WTC11 (cell line): Measurements from ENCODE around the gene ZFAND3. TPM values are rescaled to one million over a fixed set of nuclear protein-coding genes. Genes with fewer than 3 reads are reported as not detected.
A peak's percentile ranks its signal among the peaks of the same experiment; 100 is the strongest.

Experiments
- ATAC-seq: fragments of 200-7000 bp; cut with Tn5 transposase; 2 replicates; pipeline ENCODE4 v1.10.0; 2021; ENCODE audit warnings: mild to moderate bottlenecking, moderate library complexity
- CTCF ChIA-PET: fragments of 300-600 bp; sonication (Branson Sonifier 250); formaldehyde crosslinking; loops from one replicate; lab custom pipeline; 2021; ENCODE audit warnings: antibody characterized with exemption; lab: Charles Lee
- POLR2A ChIA-PET: fragments of 350-600 bp; sonication (Branson Sonifier 250); formaldehyde crosslinking; loops from one replicate; lab custom pipeline; 2021; ENCODE audit warnings: antibody characterized with exemption; lab: Charles Lee
- DNase-seq: peaks from one replicate; pipeline ENCODE4 v3.0.0; 2021; ENCODE audit warnings: low spot score
- H3K27ac Mint-ChIP-seq: 2 replicates; pipeline ENCODE4 v1.8.0; 2021; ENCODE audit warnings: mixed read lengths
- H3K27me3 Mint-ChIP-seq: 2 replicates; pipeline ENCODE4 v1.8.0; 2021; ENCODE audit warnings: low read depth, mild to moderate bottlenecking, moderate library complexity, mixed read lengths
- H3K36me3 Mint-ChIP-seq: 2 replicates; pipeline ENCODE4 v1.8.0; 2021; ENCODE audit warnings: mixed read lengths
- H3K4me1 Mint-ChIP-seq: 2 replicates; pipeline ENCODE4 v1.8.0; 2022; ENCODE audit warnings: mixed read lengths
- H3K4me3 Mint-ChIP-seq: 2 replicates; pipeline ENCODE4 v1.8.0; 2021; ENCODE audit warnings: mild to moderate bottlenecking, moderate library complexity, mixed read lengths
- H3K9me3 Mint-ChIP-seq: 2 replicates; pipeline ENCODE4 v1.8.0; 2021; ENCODE audit warnings: mixed read lengths
- CREB1 ChIP-seq: sonication (generic); formaldehyde crosslinking; IDR thresholded peaks from 2 replicates; pipeline ENCODE4 v1.8.0; 2023; ENCODE audit warnings: mild to moderate bottlenecking, missing genetic modification reagents
- IRF2 ChIP-seq: sonication (generic); formaldehyde crosslinking; IDR thresholded peaks from 2 replicates; pipeline ENCODE4 v1.8.0; 2022; ENCODE audit warnings: low read depth, missing genetic modification reagents, borderline replicate concordance
- JUN ChIP-seq: sonication (generic); formaldehyde crosslinking; IDR thresholded peaks from 2 replicates; pipeline ENCODE4 v1.8.0; 2023; ENCODE audit warnings: mild to moderate bottlenecking, missing genetic modification reagents
- RELA ChIP-seq: sonication (generic); formaldehyde crosslinking; IDR thresholded peaks from 2 replicates; pipeline ENCODE4 v1.8.1; 2022; ENCODE audit warnings: missing genetic modification reagents, mild to moderate bottlenecking, borderline replicate concordance
- ZNF232 ChIP-seq: sonication (generic); formaldehyde crosslinking; IDR thresholded peaks from 2 replicates; pipeline ENCODE4 v1.8.0; 2022; ENCODE audit warnings: mild to moderate bottlenecking, missing genetic modification reagents
- total RNA-seq: library from RNA; stranded (reverse); gene quantifications from 3 replicates; pipeline ENCODE4 v1.2.3, GENCODE V29; 2021
- TF ChIP-seq, protein P1 (sequence below): sonication (generic); formaldehyde crosslinking; conservative IDR thresholded peaks from 2 replicates; pipeline ENCODE4 v1.8.1; 2023; ENCODE audit warnings: mild to moderate bottlenecking, low read depth, missing genetic modification reagents, moderate library complexity
- TF ChIP-seq, protein P2 (sequence below): sonication (generic); formaldehyde crosslinking; IDR thresholded peaks from 2 replicates; pipeline ENCODE4 v1.8.1; 2023; ENCODE audit warnings: mild to moderate bottlenecking, missing genetic modification reagents, moderate library complexity
- TF ChIP-seq, protein P3 (sequence below): sonication (generic); formaldehyde crosslinking; IDR thresholded peaks from 2 replicates; pipeline ENCODE4 v1.8.1; 2023; ENCODE audit warnings: mild to moderate bottlenecking, missing genetic modification reagents
- TF ChIP-seq, protein P4 (sequence below): sonication (generic); formaldehyde crosslinking; conservative IDR thresholded peaks from 2 replicates; pipeline ENCODE4 v1.8.1; 2022; ENCODE audit warnings: mild to moderate bottlenecking, missing genetic modification reagents
- TF ChIP-seq, protein P5 (sequence below): sonication (generic); formaldehyde crosslinking; IDR thresholded peaks from 2 replicates; pipeline ENCODE4 v1.8.0; 2023; ENCODE audit warnings: missing genetic modification reagents, mild to moderate bottlenecking, borderline replicate concordance

Gene ZFAND3
- total RNA-seq, 1 experiment from 2014 or later = 50.3 TPM

DNA sequence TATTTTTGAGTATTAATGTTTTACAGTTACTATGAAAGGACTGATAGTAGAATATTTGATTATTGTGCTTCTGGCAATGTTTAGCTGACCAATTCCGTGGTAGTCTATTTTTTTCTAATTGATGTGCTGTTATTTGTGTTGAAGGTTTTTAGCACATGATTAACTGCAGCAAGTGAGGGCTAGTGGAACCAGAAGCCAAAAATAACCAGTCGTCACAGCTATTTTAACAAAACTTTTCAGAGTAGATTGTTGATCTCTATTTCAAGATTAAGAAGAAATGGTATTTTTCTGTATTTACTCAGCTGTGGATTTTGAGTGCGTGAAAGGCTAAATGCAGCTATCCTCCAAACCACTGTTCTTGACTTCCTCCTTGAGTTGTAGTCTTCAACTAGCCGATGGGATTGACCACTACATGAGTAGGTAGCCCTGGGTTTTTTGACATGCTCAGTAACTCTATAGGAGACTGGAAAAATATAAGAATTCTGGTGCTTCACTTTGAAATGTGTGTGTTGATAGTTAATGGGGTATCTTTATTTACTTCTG, 258.0 kb downstream of the ZFAND3 start:
- CTCF ChIA-PET = interaction anchor here (0.6 kb wide), 1 partner anchor 28 kb away, joined by 3 read pairs; no protein-coding TSS in a partner anchor
- H3K27ac Mint-ChIP-seq = no peak overlapping the region
- H3K4me1 Mint-ChIP-seq = peaks cover 34% of the 10 kb centered on the region
- POLR2A ChIA-PET = no interaction called here
- TF ChIP-seq, protein P1, sequence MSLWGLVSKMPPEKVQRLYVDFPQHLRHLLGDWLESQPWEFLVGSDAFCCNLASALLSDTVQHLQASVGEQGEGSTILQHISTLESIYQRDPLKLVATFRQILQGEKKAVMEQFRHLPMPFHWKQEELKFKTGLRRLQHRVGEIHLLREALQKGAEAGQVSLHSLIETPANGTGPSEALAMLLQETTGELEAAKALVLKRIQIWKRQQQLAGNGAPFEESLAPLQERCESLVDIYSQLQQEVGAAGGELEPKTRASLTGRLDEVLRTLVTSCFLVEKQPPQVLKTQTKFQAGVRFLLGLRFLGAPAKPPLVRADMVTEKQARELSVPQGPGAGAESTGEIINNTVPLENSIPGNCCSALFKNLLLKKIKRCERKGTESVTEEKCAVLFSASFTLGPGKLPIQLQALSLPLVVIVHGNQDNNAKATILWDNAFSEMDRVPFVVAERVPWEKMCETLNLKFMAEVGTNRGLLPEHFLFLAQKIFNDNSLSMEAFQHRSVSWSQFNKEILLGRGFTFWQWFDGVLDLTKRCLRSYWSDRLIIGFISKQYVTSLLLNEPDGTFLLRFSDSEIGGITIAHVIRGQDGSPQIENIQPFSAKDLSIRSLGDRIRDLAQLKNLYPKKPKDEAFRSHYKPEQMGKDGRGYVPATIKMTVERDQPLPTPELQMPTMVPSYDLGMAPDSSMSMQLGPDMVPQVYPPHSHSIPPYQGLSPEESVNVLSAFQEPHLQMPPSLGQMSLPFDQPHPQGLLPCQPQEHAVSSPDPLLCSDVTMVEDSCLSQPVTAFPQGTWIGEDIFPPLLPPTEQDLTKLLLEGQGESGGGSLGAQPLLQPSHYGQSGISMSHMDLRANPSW = no peak
- TF ChIP-seq, all 79 proteins: peak for 0
- no peak for ATAC-seq
- H3K9me3 Mint-ChIP-seq = 0 out of 2 replicates have a peak, but pooled peaks cover 5% of the 10 kb centered on the region
- no peaks in the 10 kb centered on the region for H3K27me3 Mint-ChIP-seq
- H3K36me3 Mint-ChIP-seq = no peaks in the 10 kb centered on the region
- DNase-seq = no peak
- H3K4me3 Mint-ChIP-seq = no peak overlapping the region

DNA sequence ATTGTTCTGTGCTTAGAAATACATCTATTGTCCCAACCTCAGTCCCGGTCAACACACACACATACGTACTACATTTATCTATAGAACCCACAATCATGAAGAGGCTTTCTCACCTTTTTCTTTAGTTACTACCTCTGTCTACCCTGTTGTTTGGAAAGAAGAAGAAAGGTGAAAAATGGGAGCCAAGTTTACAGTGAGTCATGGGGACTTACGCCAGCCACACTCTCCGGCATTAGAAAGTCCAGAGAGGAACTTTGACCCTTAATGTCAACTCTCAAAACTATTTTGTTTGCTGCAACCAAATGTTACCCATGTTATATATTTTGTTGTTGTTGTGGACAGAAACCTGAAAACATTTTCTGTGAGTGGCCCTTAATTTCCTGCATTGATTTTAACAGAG, 259.1 kb downstream of the ZFAND3 start:
- ATAC-seq = no peak
- H3K4me1 Mint-ChIP-seq = peaks cover 34% of the 10 kb centered on the region
- CTCF ChIA-PET = no interaction called here
- H3K9me3 Mint-ChIP-seq = 0 out of 2 replicates have a peak, but pooled peaks cover 5% of the 10 kb centered on the region
- H3K27me3 Mint-ChIP-seq = no peaks in the 10 kb centered on the region
- H3K27ac Mint-ChIP-seq = 0 out of 2 replicates have a peak overlapping the region, but pooled peaks have one; percentile 1
- TF ChIP-seq RELA (CRISPR knock-in tag) = no peak
- TF ChIP-seq, protein P2, sequence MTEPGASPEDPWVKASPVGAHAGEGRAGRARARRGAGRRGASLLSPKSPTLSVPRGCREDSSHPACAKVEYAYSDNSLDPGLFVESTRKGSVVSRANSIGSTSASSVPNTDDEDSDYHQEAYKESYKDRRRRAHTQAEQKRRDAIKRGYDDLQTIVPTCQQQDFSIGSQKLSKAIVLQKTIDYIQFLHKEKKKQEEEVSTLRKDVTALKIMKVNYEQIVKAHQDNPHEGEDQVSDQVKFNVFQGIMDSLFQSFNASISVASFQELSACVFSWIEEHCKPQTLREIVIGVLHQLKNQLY (CRISPR knock-in tag) = no peak
- TF ChIP-seq, protein P3, sequence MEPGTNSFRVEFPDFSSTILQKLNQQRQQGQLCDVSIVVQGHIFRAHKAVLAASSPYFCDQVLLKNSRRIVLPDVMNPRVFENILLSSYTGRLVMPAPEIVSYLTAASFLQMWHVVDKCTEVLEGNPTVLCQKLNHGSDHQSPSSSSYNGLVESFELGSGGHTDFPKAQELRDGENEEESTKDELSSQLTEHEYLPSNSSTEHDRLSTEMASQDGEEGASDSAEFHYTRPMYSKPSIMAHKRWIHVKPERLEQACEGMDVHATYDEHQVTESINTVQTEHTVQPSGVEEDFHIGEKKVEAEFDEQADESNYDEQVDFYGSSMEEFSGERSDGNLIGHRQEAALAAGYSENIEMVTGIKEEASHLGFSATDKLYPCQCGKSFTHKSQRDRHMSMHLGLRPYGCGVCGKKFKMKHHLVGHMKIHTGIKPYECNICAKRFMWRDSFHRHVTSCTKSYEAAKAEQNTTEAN = no peak
- POLR2A ChIA-PET = no interaction called here
- no peak for DNase-seq
- H3K36me3 Mint-ChIP-seq = no peaks in the 10 kb centered on the region
- no peak overlapping the region for H3K4me3 Mint-ChIP-seq

DNA sequence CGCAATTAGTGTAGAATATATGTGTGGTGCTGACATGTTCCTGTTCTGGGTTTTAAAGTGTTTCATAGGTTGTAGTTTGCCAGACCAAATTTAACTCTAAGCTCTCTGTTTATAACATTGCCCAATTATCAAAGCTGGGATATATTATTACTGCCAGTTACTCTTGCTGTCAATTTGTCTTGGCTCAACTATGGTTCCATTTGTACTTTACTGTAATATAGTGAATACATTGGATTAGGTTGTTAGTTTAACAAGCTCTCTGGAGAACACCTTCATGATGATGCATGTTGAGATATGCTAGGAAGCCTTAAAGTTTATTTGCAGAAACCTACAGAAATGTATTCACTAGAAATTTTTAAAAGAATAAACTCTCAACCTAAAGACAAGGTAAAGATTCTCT, 259.6 kb downstream of the ZFAND3 start:
- no peak overlapping the region for H3K27ac Mint-ChIP-seq
- ChIA-PET POLR2A (no interaction called here), CTCF (no interaction called here)
- ATAC-seq (no peak), DNase-seq (no peak)
- no peaks in the 10 kb centered on the region for H3K36me3 Mint-ChIP-seq
- H3K9me3 Mint-ChIP-seq = 0 out of 2 replicates have a peak, but pooled peaks cover 5% of the 10 kb centered on the region
- TF ChIP-seq, protein P3 = no peak
- TF ChIP-seq, protein P4, sequence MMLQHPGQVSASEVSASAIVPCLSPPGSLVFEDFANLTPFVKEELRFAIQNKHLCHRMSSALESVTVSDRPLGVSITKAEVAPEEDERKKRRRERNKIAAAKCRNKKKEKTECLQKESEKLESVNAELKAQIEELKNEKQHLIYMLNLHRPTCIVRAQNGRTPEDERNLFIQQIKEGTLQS = no peak
- TF ChIP-seq CREB1 (CRISPR knock-in tag) = no peak
- no peak for TF ChIP-seq JUN (CRISPR knock-in tag)
- TF ChIP-seq, protein P5, sequence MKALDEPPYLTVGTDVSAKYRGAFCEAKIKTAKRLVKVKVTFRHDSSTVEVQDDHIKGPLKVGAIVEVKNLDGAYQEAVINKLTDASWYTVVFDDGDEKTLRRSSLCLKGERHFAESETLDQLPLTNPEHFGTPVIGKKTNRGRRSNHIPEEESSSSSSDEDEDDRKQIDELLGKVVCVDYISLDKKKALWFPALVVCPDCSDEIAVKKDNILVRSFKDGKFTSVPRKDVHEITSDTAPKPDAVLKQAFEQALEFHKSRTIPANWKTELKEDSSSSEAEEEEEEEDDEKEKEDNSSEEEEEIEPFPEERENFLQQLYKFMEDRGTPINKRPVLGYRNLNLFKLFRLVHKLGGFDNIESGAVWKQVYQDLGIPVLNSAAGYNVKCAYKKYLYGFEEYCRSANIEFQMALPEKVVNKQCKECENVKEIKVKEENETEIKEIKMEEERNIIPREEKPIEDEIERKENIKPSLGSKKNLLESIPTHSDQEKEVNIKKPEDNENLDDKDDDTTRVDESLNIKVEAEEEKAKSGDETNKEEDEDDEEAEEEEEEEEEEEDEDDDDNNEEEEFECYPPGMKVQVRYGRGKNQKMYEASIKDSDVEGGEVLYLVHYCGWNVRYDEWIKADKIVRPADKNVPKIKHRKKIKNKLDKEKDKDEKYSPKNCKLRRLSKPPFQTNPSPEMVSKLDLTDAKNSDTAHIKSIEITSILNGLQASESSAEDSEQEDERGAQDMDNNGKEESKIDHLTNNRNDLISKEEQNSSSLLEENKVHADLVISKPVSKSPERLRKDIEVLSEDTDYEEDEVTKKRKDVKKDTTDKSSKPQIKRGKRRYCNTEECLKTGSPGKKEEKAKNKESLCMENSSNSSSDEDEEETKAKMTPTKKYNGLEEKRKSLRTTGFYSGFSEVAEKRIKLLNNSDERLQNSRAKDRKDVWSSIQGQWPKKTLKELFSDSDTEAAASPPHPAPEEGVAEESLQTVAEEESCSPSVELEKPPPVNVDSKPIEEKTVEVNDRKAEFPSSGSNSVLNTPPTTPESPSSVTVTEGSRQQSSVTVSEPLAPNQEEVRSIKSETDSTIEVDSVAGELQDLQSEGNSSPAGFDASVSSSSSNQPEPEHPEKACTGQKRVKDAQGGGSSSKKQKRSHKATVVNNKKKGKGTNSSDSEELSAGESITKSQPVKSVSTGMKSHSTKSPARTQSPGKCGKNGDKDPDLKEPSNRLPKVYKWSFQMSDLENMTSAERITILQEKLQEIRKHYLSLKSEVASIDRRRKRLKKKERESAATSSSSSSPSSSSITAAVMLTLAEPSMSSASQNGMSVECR (CRISPR knock-in tag) = no peak
- TF ChIP-seq IRF2 (CRISPR knock-in tag) = no peak
- TF ChIP-seq ZNF232 (CRISPR knock-in tag) = no peak
- H3K27me3 Mint-ChIP-seq = no peaks in the 10 kb centered on the region
- H3K4me3 Mint-ChIP-seq = no peak overlapping the region
- peaks cover 34% of the 10 kb centered on the region for H3K4me1 Mint-ChIP-seq
